GM18951 (cell line): ENCODE measurements around the gene PRSS1.
"Not testable (repeated sequence)": the region's sequence is repeated elsewhere in the genome, so short reads cannot be mapped to it uniquely, and the experiment has no call there.

ENCODE experiments used
- POLR2A ChIP-seq: IDR thresholded peaks from 4 replicates; pipeline ENCODE4 v1.6.1; 2011; ENCODE audit warnings: mild to moderate bottlenecking; ENCODE audit not compliant: insufficient read length, insufficient read depth; ENCODE audit errors: extremely low read depth
- in situ Hi-C: fragments of 300-500 bp; cut with MboI; formaldehyde crosslinking; loops from one replicate; pipeline ENCODE4 v1.12.0; 2022; ENCODE audit warnings: low sequenced_read_pairs, mixed read lengths, inconsistent platforms; ENCODE audit not compliant: unreplicated experiment

PRSS1 gene

GRCh38 chr7:142720986-142721385, 28.3 kb upstream of the PRSS1 start:
- in situ Hi-C loops, result no loop called here
- no peak for TF ChIP-seq POLR2A

GRCh38 chr7:142722248-142722794, 27.0 kb upstream of the PRSS1 start:
- in situ Hi-C loops, result no loop called here
- TF ChIP-seq POLR2A, result no peak

GRCh38 chr7:142733271-142733670, 16.0 kb upstream of the PRSS1 start:
- in situ Hi-C loops, result no loop called here
- TF ChIP-seq POLR2A, result no peak

GRCh38 chr7:142739923-142740492, 9.3 kb upstream of the PRSS1 start:
- no peak for TF ChIP-seq POLR2A

GRCh38 chr7:142740786-142741185, 8.5 kb upstream of the PRSS1 start:
- in situ Hi-C loops, result no loop called here
- no peak for TF ChIP-seq POLR2A

More at GRCh38 chr7:142739923-142740492, 9.3 kb upstream of the PRSS1 start:
- in situ Hi-C loops, result no loop called here

- in situ Hi-C loops, result not testable (repeated sequence)
Measured at GRCh38 chr7:142741932-142742331, 7.3 kb upstream of the PRSS1 start.

- in situ Hi-C loops, result no loop called here
- no peak for TF ChIP-seq POLR2A
Measured at GRCh38 chr7:142745091-142745635, 4.1 kb upstream of the PRSS1 start.

GRCh38 chr7:142745745-142746144, 3.5 kb upstream of the PRSS1 start:
- TF ChIP-seq POLR2A, result no peak
- in situ Hi-C loops, result no loop called here

GRCh38 chr7:142746264-142746663, 3.0 kb upstream of the PRSS1 start:
- no peak for TF ChIP-seq POLR2A
- in situ Hi-C loops, result no loop called here

- in situ Hi-C loops, result not testable (repeated sequence)
Measured at GRCh38 chr7:142748410-142748809, 862 bp upstream of the PRSS1 start.

- no peak for TF ChIP-seq POLR2A
- in situ Hi-C loops, result no loop called here
Measured at GRCh38 chr7:142750321-142750938, 1.2 kb downstream of the PRSS1 start.

- in situ Hi-C loops, result not testable (repeated sequence)
Measured at GRCh38 chr7:142751526-142752175, 2.4 kb downstream of the PRSS1 start.

- no peak for TF ChIP-seq POLR2A
- in situ Hi-C loops, result no loop called here
Measured at GRCh38 chr7:142752376-142753225, 3.3 kb downstream of the PRSS1 start.

- TF ChIP-seq POLR2A, result no peak
- in situ Hi-C loops, result no loop called here
Measured at GRCh38 chr7:142753366-142753765, 4.1 kb downstream of the PRSS1 start.

GRCh38 chr7:142753925-142754491, 4.7 kb downstream of the PRSS1 start:
- in situ Hi-C loops, result not testable (repeated sequence)
